Peyer's patch (tissue), 4 donors: Measurements from ENCODE around the gene ZFR2. TPM values are rescaled to one million over a fixed set of nuclear protein-coding genes. Genes with fewer than 3 reads are reported as not detected.

ENCODE experiments used
- DNase-seq, 3 donors: peaks; one replicate each; pipeline ENCODE4 v3.0.0-alpha.2; 2017 to 2019
- H3K27ac ChIP-seq, 4 donors: fragments of 200-600 bp; sonication (generic); one replicate each; pipeline ENCODE4 v1.5.1; 2016 to 2019
- H3K27me3 ChIP-seq, 2 donors: fragments of 200-600 bp; sonication (generic); one replicate each; pipeline ENCODE4 v1.5.1; 2019
- H3K36me3 ChIP-seq, 3 donors: fragments of 200-600 bp; sonication (generic); one replicate each; pipeline ENCODE4 v1.5.1; 2016 to 2019
- H3K4me1 ChIP-seq, 4 donors: fragments of 200-600 bp; sonication (generic); one replicate each; pipeline ENCODE4 v1.5.1; 2016 to 2019
- H3K4me3 ChIP-seq, 4 donors: fragments of 200-600 bp; sonication (generic); 1 replicate in 3 of 4; 2 replicates in 1 of 4; pipeline ENCODE4 v1.5.1; 2016 to 2019; ENCODE audit warnings: mild to moderate bottlenecking in 1 of 4
- H3K9me3 ChIP-seq, 4 donors: fragments of 200-600 bp; sonication (generic); one replicate each; pipeline ENCODE4 v1.5.1; 2016 to 2019; ENCODE audit warnings: mild to moderate bottlenecking in 1 of 4
- POLR2A ChIP-seq, 2 donors: fragments of 450-650 bp; IDR thresholded peaks; one replicate each; pipeline ENCODE4 v1.5.1; 2017; ENCODE audit warnings: antibody characterized with exemption in 2 of 2, mild to moderate bottlenecking in 2 of 2, moderate library complexity in 2 of 2
- total RNA-seq, 4 donors: library from RNA; depleted of rRNA; stranded (reverse); fragments of >200 nt; gene quantifications; one replicate each; pipeline ENCODE4 v1.1.0, GENCODE V29; 2016
- TF ChIP-seq, protein P1 (sequence below), 6 experiments: fragments of 450-650 bp in 4 of 6; fragments of 200-600 bp in 2 of 6; sonication (generic) in 1 of 6; IDR thresholded peaks; one replicate each; pipeline ENCODE4 v1.5.1; 2017 to 2019; ENCODE audit warnings: antibody characterized with exemption in 6 of 6, mild to moderate bottlenecking in 3 of 6, moderate library complexity in 1 of 6

Gene ZFR2
- total RNA-seq, 4 donors from 2014 or later: not detected

GRCh38 chr19:3857449-3858003, 11.3 kb downstream of the ZFR2 start:
- Histone ChIP-seq H3K27ac (no peak overlapping the region), H3K4me3 (no peak overlapping the region), H3K4me1 (no peaks in the 10 kb centered on the region), H3K36me3 (no peaks in the 10 kb centered on the region), H3K27me3 (no peaks in the 10 kb centered on the region), H3K9me3 (no peaks in the 10 kb centered on the region)
- peak in 1 of 3 donors; percentile 50 for DNase-seq
- TF ChIP-seq, protein P1, sequence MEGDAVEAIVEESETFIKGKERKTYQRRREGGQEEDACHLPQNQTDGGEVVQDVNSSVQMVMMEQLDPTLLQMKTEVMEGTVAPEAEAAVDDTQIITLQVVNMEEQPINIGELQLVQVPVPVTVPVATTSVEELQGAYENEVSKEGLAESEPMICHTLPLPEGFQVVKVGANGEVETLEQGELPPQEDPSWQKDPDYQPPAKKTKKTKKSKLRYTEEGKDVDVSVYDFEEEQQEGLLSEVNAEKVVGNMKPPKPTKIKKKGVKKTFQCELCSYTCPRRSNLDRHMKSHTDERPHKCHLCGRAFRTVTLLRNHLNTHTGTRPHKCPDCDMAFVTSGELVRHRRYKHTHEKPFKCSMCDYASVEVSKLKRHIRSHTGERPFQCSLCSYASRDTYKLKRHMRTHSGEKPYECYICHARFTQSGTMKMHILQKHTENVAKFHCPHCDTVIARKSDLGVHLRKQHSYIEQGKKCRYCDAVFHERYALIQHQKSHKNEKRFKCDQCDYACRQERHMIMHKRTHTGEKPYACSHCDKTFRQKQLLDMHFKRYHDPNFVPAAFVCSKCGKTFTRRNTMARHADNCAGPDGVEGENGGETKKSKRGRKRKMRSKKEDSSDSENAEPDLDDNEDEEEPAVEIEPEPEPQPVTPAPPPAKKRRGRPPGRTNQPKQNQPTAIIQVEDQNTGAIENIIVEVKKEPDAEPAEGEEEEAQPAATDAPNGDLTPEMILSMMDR (IDR thresholded peaks at IDR 0.05): no peak
- no peak for TF ChIP-seq POLR2A (IDR thresholded peaks at IDR 0.05)

DNA sequence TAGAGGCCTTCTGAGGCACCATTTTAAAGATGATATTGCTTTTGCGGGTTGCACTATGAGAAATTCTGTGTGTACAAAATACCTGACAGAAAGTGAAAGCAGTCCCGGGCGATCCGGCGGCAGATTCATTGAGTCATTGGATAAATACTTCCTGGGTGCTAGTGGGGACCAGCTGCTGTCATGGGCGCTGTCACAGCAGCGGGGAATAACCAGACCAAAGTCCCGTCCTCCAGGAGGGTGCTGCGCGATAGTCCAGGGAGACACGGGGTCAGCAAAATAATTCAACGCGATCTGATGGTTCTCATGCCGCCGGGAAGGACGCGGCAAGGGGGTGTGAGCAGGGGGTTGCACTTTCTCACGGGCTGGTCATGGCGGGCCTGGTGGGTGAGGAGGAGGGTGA, 13.5 kb downstream of the ZFR2 start:
- H3K27me3 ChIP-seq: no peaks in the 10 kb centered on the region
- H3K4me3 ChIP-seq: peak overlapping the region in 1 of 4 donors; percentile 20
- H3K27ac ChIP-seq: no peak overlapping the region
- H3K36me3 ChIP-seq: no peaks in the 10 kb centered on the region
- no peaks in the 10 kb centered on the region for H3K4me1 ChIP-seq
- peak in 2 of 3 donors; percentile 76 to 83 for DNase-seq
- TF ChIP-seq, protein P1 (IDR thresholded peaks at IDR 0.05): no peak
- no peak for TF ChIP-seq POLR2A (IDR thresholded peaks at IDR 0.05)
- H3K9me3 ChIP-seq: peaks cover 0 to 7% (median 3%) of the 10 kb centered on the region in 4 donors

DNA sequence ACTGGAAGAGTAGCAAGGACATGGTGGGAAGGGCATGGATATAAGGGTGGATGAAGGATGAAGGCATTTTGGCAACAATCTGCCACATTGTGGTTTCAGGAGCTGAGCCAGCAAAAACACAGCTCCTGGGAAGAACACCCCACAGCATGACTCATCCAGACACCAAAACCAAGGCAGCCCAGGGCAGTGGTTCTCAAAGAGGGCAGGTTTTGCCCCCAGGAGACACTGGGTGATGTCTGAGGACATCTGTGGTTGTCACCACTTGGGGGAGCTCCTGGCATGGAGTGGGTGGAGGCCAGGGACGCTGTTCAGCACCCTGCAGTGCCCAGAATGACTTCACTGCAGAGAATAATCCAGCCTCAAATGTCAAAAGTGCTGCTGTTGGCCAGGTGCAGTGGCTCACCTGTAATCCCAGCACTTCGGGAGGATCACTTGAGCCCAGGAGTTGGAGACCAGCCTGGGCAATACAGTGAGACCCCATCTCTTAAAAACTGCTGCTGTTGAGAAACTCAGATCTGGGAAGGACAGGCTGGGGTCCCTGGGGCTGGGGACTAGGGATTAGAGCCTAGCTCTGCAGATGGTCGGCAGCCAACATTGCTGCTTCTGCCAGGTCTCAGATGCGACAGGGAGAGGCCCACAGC, 16.1 kb downstream of the ZFR2 start:
- TF ChIP-seq, protein P1 (IDR thresholded peaks at IDR 0.05): peak in 4 of 6 experiments; percentile 23 to 65 (median 56)
- TF ChIP-seq POLR2A (IDR thresholded peaks at IDR 0.05): no peak
- Histone ChIP-seq H3K27me3 (no peaks in the 10 kb centered on the region), H3K27ac (no peak overlapping the region), H3K4me3 (no peak overlapping the region), H3K9me3 (peaks cover 0 to 7% (median 3%) of the 10 kb centered on the region in 4 donors), H3K4me1 (no peaks in the 10 kb centered on the region), H3K36me3 (no peaks in the 10 kb centered on the region)
- peak; percentile 19 to 76 (median 63) for DNase-seq

- Histone ChIP-seq H3K4me1 (no peaks in the 10 kb centered on the region), H3K27ac (no peak overlapping the region), H3K36me3 (no peaks in the 10 kb centered on the region), H3K4me3 (no peak overlapping the region), H3K9me3 (peaks cover 0 to 7% (median 3%) of the 10 kb centered on the region in 4 donors), H3K27me3 (no peaks in the 10 kb centered on the region)
- DNase-seq: no peak
- TF ChIP-seq, protein P1 (IDR thresholded peaks at IDR 0.05): no peak
- TF ChIP-seq POLR2A (IDR thresholded peaks at IDR 0.05): no peak
Measured at GRCh38 chr19:3852177-3852511, 16.7 kb downstream of the ZFR2 start.

GRCh38 chr19:3851254-3852176, 17.3 kb downstream of the ZFR2 start:
- peaks cover 0 to 7% (median 3%) of the 10 kb centered on the region in 4 donors for H3K9me3 ChIP-seq
- DNase-seq: no peak
- TF ChIP-seq, protein P1 (IDR thresholded peaks at IDR 0.05): no peak
- TF ChIP-seq POLR2A (IDR thresholded peaks at IDR 0.05): no peak
- no peaks in the 10 kb centered on the region for H3K27me3 ChIP-seq
- no peaks in the 10 kb centered on the region for H3K36me3 ChIP-seq
- no peak overlapping the region for H3K27ac ChIP-seq
- H3K4me1 ChIP-seq: no peaks in the 10 kb centered on the region
- no peak overlapping the region for H3K4me3 ChIP-seq
